IMR-90 (cell line): ENCODE measurements around the gene CNFN. TPM values are rescaled to one million over a fixed set of nuclear protein-coding genes. Genes with fewer than 3 reads are reported as not detected.

Experiments used
- ATAC-seq: fragments of 200-7000 bp; cut with Tn5 transposase; 2 replicates; pipeline ENCODE4 v1.9.1; 2020; ENCODE audit warnings: low read depth, mild to moderate bottlenecking, moderate library complexity
- BruUV-seq: library from RNA; stranded (reverse); fragments of 400-500 nt; replicated peaks from 2 replicates; lab custom pipeline; 2021; lab: Mats Ljungman, UMichigan
- CTCF ChIA-PET: fragments of 300-600 bp; formaldehyde crosslinking; extraction: SDS; loops from one replicate; lab custom pipeline; 2021; ENCODE audit warnings: antibody characterized with exemption; lab: Yijun Ruan, JAX
- POLR2A ChIA-PET: fragments of 300-600 bp; sonication (Branson Sonifier 250); formaldehyde crosslinking; loops from one replicate; lab custom pipeline; 2022; ENCODE audit warnings: antibody characterized with exemption; ENCODE audit not compliant: unreplicated experiment; lab: Charles Lee
- DNase-seq: peaks from one replicate; pipeline ENCODE4 v3.0.0; 2013
- H2AFZ ChIP-seq: replicated peaks from 2 replicates; pipeline ENCODE3; 2013; ENCODE audit warnings: low read length, mild to moderate bottlenecking; ENCODE audit not compliant: poor library complexity
- H2AK5ac ChIP-seq: 2 replicates; pipeline ENCODE4 v1.6.1; 2013; ENCODE audit warnings: low read depth, low read length, inconsistent platforms
- H2AK9ac ChIP-seq: replicated peaks from 2 replicates; pipeline ENCODE3; 2013; ENCODE audit warnings: mild to moderate bottlenecking, low read depth, low read length, moderate library complexity; ENCODE audit not compliant: poor library complexity
- H2BK120ac ChIP-seq: 2 replicates; pipeline ENCODE4 v1.6.1; 2013; ENCODE audit warnings: low read depth, low read length, inconsistent platforms
- H2BK15ac ChIP-seq: 3 replicates; pipeline ENCODE4 v1.6.1; 2013; ENCODE audit warnings: low read depth, low read length, inconsistent platforms
- H2BK20ac ChIP-seq: 2 replicates; pipeline ENCODE4 v1.6.1; 2013; ENCODE audit warnings: low read depth, mild to moderate bottlenecking, inconsistent platforms, low read length, moderate library complexity
- H2BK5ac ChIP-seq: 2 replicates; pipeline ENCODE4 v1.6.1; 2013; ENCODE audit warnings: mild to moderate bottlenecking, low read depth, low read length, inconsistent platforms; ENCODE audit not compliant: poor library complexity, severe bottlenecking
- H3K14ac ChIP-seq: replicated peaks from 2 replicates; pipeline ENCODE4 v1.6.1; 2013; ENCODE audit warnings: low read depth, low read length, inconsistent platforms
- H3K18ac ChIP-seq: 2 replicates; pipeline ENCODE4 v1.6.1; 2013; ENCODE audit warnings: low read depth, low read length, control low read depth
- H3K23ac ChIP-seq: 2 replicates; pipeline ENCODE4 v1.6.1; 2013; ENCODE audit warnings: low read depth, low read length, inconsistent platforms
- H3K27ac ChIP-seq: 2 replicates; pipeline ENCODE4 v1.5.1; 2013; ENCODE audit warnings: mild to moderate bottlenecking, control low read depth, low read length; ENCODE audit not compliant: insufficient read depth
- H3K27me3 ChIP-seq: 2 replicates; pipeline ENCODE4 v1.6.1; 2013; ENCODE audit warnings: low read length; ENCODE audit not compliant: control insufficient read depth, insufficient read depth
- H3K36me3 ChIP-seq: 2 replicates; pipeline ENCODE4 v1.6.1; 2013; ENCODE audit warnings: low read length, mixed read lengths; ENCODE audit not compliant: control insufficient read depth, insufficient read depth
- H3K4ac ChIP-seq: 2 replicates; pipeline ENCODE4 v1.6.1; 2013; ENCODE audit warnings: low read depth, low read length, inconsistent platforms
- H3K4me1 ChIP-seq: 2 replicates; pipeline ENCODE4 v1.6.1; 2013; ENCODE audit warnings: low read length, mixed read lengths; ENCODE audit not compliant: control insufficient read depth, insufficient read depth
- H3K4me2 ChIP-seq: 2 replicates; pipeline ENCODE4 v1.6.1; 2013; ENCODE audit warnings: low read depth, mild to moderate bottlenecking, control low read depth, low read length, moderate library complexity
- H3K4me3 ChIP-seq: 2 replicates; pipeline ENCODE4 v1.5.1; 2013; ENCODE audit warnings: low read depth, mild to moderate bottlenecking, control low read depth, low read length, moderate library complexity; ENCODE audit not compliant: insufficient read depth
- H3K56ac ChIP-seq: 2 replicates; pipeline ENCODE4 v1.6.1; 2013; ENCODE audit warnings: low read length, inconsistent platforms; ENCODE audit not compliant: insufficient read depth; ENCODE audit errors: extremely low read depth
- H3K79me1 ChIP-seq, 2 experiments: 2 replicates each; pipeline ENCODE4 v1.6.1; 2013; ENCODE audit warnings: low read length in 2 of 2, inconsistent platforms in 1 of 2, low read depth in 1 of 2
- H3K9ac ChIP-seq: 2 replicates; pipeline ENCODE4 v1.6.1; 2013; ENCODE audit warnings: low read depth, low read length, control low read depth
- H3K9me1 ChIP-seq: 2 replicates; pipeline ENCODE4 v1.6.1; 2013; ENCODE audit warnings: low read length, inconsistent platforms; ENCODE audit not compliant: insufficient read depth
- H3K9me3 ChIP-seq: 2 replicates; pipeline ENCODE4 v1.6.1; 2013; ENCODE audit warnings: low read length; ENCODE audit not compliant: control insufficient read depth, insufficient read depth
- H4K20me1 ChIP-seq: 2 replicates; pipeline ENCODE4 v1.6.1; 2013; ENCODE audit warnings: low read length, inconsistent platforms; ENCODE audit not compliant: insufficient read depth
- H4K5ac ChIP-seq: 2 replicates; pipeline ENCODE4 v1.6.1; 2013; ENCODE audit warnings: mild to moderate bottlenecking, low read depth, low read length, control low read depth
- H4K8ac ChIP-seq, 2 experiments: 2 replicates each; pipeline ENCODE4 v1.6.1; 2013; ENCODE audit warnings: low read depth in 2 of 2, low read length in 2 of 2, control low read depth in 1 of 2, inconsistent platforms in 1 of 2
- H4K91ac ChIP-seq: 2 replicates; pipeline ENCODE4 v1.6.1; 2013; ENCODE audit warnings: low read depth, low read length, inconsistent platforms; ENCODE audit not compliant: insufficient read depth
- CEBPB ChIP-seq: IDR thresholded peaks from 2 replicates; pipeline ENCODE4 v1.6.1; 2012; ENCODE audit warnings: low read depth, low read length, improper control_type of control experiment
- CHD1 ChIP-seq: IDR thresholded peaks from 2 replicates; pipeline ENCODE4 v1.6.1; 2012; ENCODE audit warnings: low read depth, low read length, improper control_type of control experiment
- CTCF ChIP-seq: conservative IDR thresholded peaks from 2 replicates; pipeline ENCODE4 v1.5.1; 2012; ENCODE audit warnings: mild to moderate bottlenecking, low read depth, low read length, improper control_type of control experiment
- ELK1 ChIP-seq: fragments of 150-350 bp; IDR thresholded peaks from 2 replicates; pipeline ENCODE4 v1.6.1; 2016; ENCODE audit warnings: low read depth, mild to moderate bottlenecking, low read length, moderate library complexity, borderline replicate concordance
- FOS ChIP-seq: fragments of 150-350 bp; IDR thresholded peaks from 2 replicates; pipeline ENCODE4 v1.6.1; 2016; ENCODE audit warnings: low read depth, low read length
- MAZ ChIP-seq: IDR thresholded peaks from 2 replicates; pipeline ENCODE4 v1.6.1; 2012; ENCODE audit warnings: low read depth, mild to moderate bottlenecking, low read length, improper control_type of control experiment, moderate library complexity, borderline replicate concordance
- MXI1 ChIP-seq: IDR thresholded peaks from 2 replicates; pipeline ENCODE4 v1.6.1; 2012; ENCODE audit warnings: low read depth, mild to moderate bottlenecking, low read length, moderate library complexity, borderline replicate concordance
- NFE2L2 ChIP-seq: fragments of 150-350 bp; IDR thresholded peaks from 2 replicates; pipeline ENCODE4 v1.6.1; 2016; ENCODE audit warnings: low read depth, mild to moderate bottlenecking, low read length
- POLR2A ChIP-seq: IDR thresholded peaks from 2 replicates; pipeline ENCODE4 v1.6.1; 2012; ENCODE audit warnings: mild to moderate bottlenecking, low read depth, low read length
- RAD21 ChIP-seq: IDR thresholded peaks from 2 replicates; pipeline ENCODE4 v1.6.1; 2012; ENCODE audit warnings: low read length, improper control_type of control experiment
- RCOR1 ChIP-seq: IDR thresholded peaks from 2 replicates; pipeline ENCODE4 v1.6.1; 2012; ENCODE audit warnings: mild to moderate bottlenecking, low read length, improper control_type of control experiment; ENCODE audit not compliant: insufficient replicate concordance
- RFX5 ChIP-seq: IDR thresholded peaks from 2 replicates; pipeline ENCODE4 v1.8.0; 2012; ENCODE audit warnings: low read depth, mild to moderate bottlenecking, low read length, moderate library complexity
- USF2 ChIP-seq: fragments of 150-350 bp; IDR thresholded peaks from 2 replicates; pipeline ENCODE4 v1.6.1; 2017; ENCODE audit warnings: mild to moderate bottlenecking, antibody characterized with exemption, low read length, low read depth
- WGBS, 2 experiments: methylation state at CpG; one replicate each; pipeline versions ENCODE4 v1.1.5 to v1.1.7; 2013; ENCODE audit warnings: missing lambda C conversion rate in 2 of 2; ENCODE audit not compliant: insufficient read length in 1 of 2; ENCODE audit errors: extremely low coverage in 2 of 2; 5-methylcytosine and 5-hydroxymethylcytosine counted together
- dilution Hi-C: fragments of 300-500 bp; cut with HindIII; formaldehyde crosslinking; loops from one replicate; pipeline ENCODE4 v1.14.3; 2018; ENCODE audit warnings: low sequenced_read_pairs; ENCODE audit not compliant: unreplicated experiment
- in situ Hi-C: fragments of 300-500 bp; cut with MboI; formaldehyde crosslinking; loops from 3 replicates; pipeline ENCODE4 v1.14.3; 2019; ENCODE audit warnings: low sequenced_read_pairs, inconsistent platforms, mixed read lengths
- intact Hi-C: fragments of 100-400 bp; cut with micrococcal nuclease; formaldehyde crosslinking; loops from 2 replicates; pipeline ENCODE4 v1.10.0; 2022
- polyA plus RNA-seq, 3 experiments: library from polyadenylated mRNA; depleted of rRNA; stranded (reverse); fragments of >200 nt; gene quantifications; 2 replicates each; pipeline ENCODE4 v1.2.3, GENCODE V29; 2012; ENCODE audit warnings: low replicate concordance in 1 of 3
- total RNA-seq: library from RNA; depleted of rRNA; stranded (reverse); fragments of >200 nt; gene quantifications from 2 replicates; pipeline ENCODE4 v1.2.3, GENCODE V29; 2012

The CNFN gene
- total and polyA plus RNA-seq, 2 of the 4 experiments (the other 2 are of a cell fraction), result 1.2 TPM; not detected in 1

- Histone ChIP-seq H3K18ac (no peak overlapping the region), H2AK9ac (no peak overlapping the region), H4K20me1 (no peaks in the 10 kb centered on the region; the same call in 1 of the 2 replicates), H2AFZ (no peak overlapping the region), H2AK5ac (no peak overlapping the region), H3K9ac (no peak overlapping the region), H4K5ac (no peak overlapping the region), H4K91ac (no peak overlapping the region), H2BK120ac (no peak overlapping the region), H3K14ac (no peak overlapping the region), H3K9me3 (no peaks in the 10 kb centered on the region), H3K27me3 (peaks cover 29% of the 10 kb centered on the region), H3K79me1 (peaks cover 0 to 18% of the 10 kb centered on the region in 2 experiments; a peak in 2 of 4 replicates), H3K4me2 (no peak overlapping the region), H3K36me3 (no peaks in the 10 kb centered on the region), H2BK15ac (no peak overlapping the region), H3K4me3 (no peak overlapping the region), H2BK5ac (no peak overlapping the region), H3K23ac (peak overlapping the region; percentile 33; the same call in 1 of the 2 replicates), H3K4ac (no peak overlapping the region), H3K56ac (no peak overlapping the region), H3K27ac (no peak overlapping the region), H3K4me1 (peaks cover 7% of the 10 kb centered on the region; the same call in 1 of the 2 replicates), H3K9me1 (peaks cover 16% of the 10 kb centered on the region), H4K8ac (no peak overlapping the region), H2BK20ac (no peak overlapping the region)
- POLR2A ChIA-PET, result no interaction called here
- CTCF ChIA-PET, result no interaction called here
- intact Hi-C loops, result no loop called here
- in situ Hi-C loops, result loop anchor here (10.0 kb wide), 1 partner anchor 280 kb away; no protein-coding TSS in a partner anchor
- DNase-seq, result peak; percentile 10
- TF ChIP-seq RFX5 (no peak), RCOR1 (no peak), FOS (no peak), MAZ (no peak), MXI1 (no peak), CTCF (no peak), ELK1 (no peak), RAD21 (no peak), USF2 (no peak), NFE2L2 (no peak), CHD1 (no peak), POLR2A (no peak), CEBPB (no peak)
- no TSS peak for BruUV-seq
- 74% methylated on average over 4 of the region's 8 CpGs; no CpG with 5 or more reads in 1 of the 2 experiments for WGBS, 2 experiments
- no peak for ATAC-seq
- dilution Hi-C loops, result no loop called here
Observed at GRCh38 chr19:42394751-42395150, 4.7 kb upstream of the CNFN start.
